GM12878 (cell line): ENCODE results near the gene SFPQ. TPM values are rescaled to one million over a fixed set of nuclear protein-coding genes. Genes with fewer than 3 reads are reported as not detected.

Experiments
- ASH2L ChIP-seq: fragments of 300-600, 200-600 bp; sonication (generic); IDR thresholded peaks from 2 replicates; pipeline ENCODE4 v1.6.1; 2017; ENCODE audit warnings: low read depth, mild to moderate bottlenecking, borderline replicate concordance
- CBFB ChIP-seq: IDR thresholded peaks from 2 replicates; pipeline ENCODE4 v1.6.1; 2016; ENCODE audit warnings: antibody characterized with exemption, low read depth
- CHD2 ChIP-seq: IDR thresholded peaks from 2 replicates; pipeline ENCODE4 v1.6.1; 2011; ENCODE audit warnings: low read depth, low read length, improper control_type of control experiment, borderline replicate concordance
- CREM ChIP-seq: IDR thresholded peaks from 2 replicates; pipeline ENCODE4 v1.6.1; 2014; ENCODE audit warnings: antibody characterized with exemption, low read depth
- EZH2 ChIP-seq: IDR thresholded peaks from 2 replicates; pipeline ENCODE4 v1.6.1; 2012; ENCODE audit warnings: low read depth, mild to moderate bottlenecking, control low read depth, inconsistent platforms, low read length, borderline replicate concordance; ENCODE audit not compliant: control insufficient read depth
- GATAD2B ChIP-seq: fragments of 450-650 bp; conservative IDR thresholded peaks from 2 replicates; pipeline ENCODE4 v1.6.1; 2017; ENCODE audit warnings: low read depth, mild to moderate bottlenecking, moderate library complexity
- HCFC1 ChIP-seq: fragments of 150-350 bp; IDR thresholded peaks from 2 replicates; pipeline ENCODE4 v1.6.1; 2014; ENCODE audit warnings: low read length
- HDAC6 ChIP-seq: fragments of 200-600 bp; sonication (generic); IDR thresholded peaks from one replicate; pipeline ENCODE4 v1.8.0; 2017; ENCODE audit warnings: antibody characterized with exemption; ENCODE audit not compliant: unreplicated experiment
- IKZF1 ChIP-seq: fragments of 450-650 bp; conservative IDR thresholded peaks from 2 replicates; pipeline ENCODE4 v1.6.1; 2017; ENCODE audit warnings: antibody characterized with exemption, mild to moderate bottlenecking
- LARP7 ChIP-seq: fragments of 450-650 bp; IDR thresholded peaks from 2 replicates; pipeline ENCODE4 v1.6.1; 2017; ENCODE audit warnings: mild to moderate bottlenecking
- NRF1 ChIP-seq: conservative IDR thresholded peaks from 2 replicates; pipeline ENCODE4 v1.6.1; 2011; ENCODE audit warnings: mild to moderate bottlenecking, low read depth, low read length, improper control_type of control experiment
- PAX8 ChIP-seq: fragments of 450-650 bp; IDR thresholded peaks from 2 replicates; pipeline ENCODE4 v1.6.1; 2017; ENCODE audit warnings: mild to moderate bottlenecking, moderate library complexity
- POLR2AphosphoS2 ChIP-seq: IDR thresholded peaks from 2 replicates; pipeline ENCODE4 v1.6.1; 2011; ENCODE audit warnings: low read depth, mild to moderate bottlenecking, low read length, improper control_type of control experiment, moderate library complexity
- POU2F2 ChIP-seq: IDR thresholded peaks from 3 replicates; pipeline ENCODE4 v1.6.1; 2011; ENCODE audit warnings: low read depth, mild to moderate bottlenecking, low read length, borderline replicate concordance
- RB1 ChIP-seq: fragments of 450-650 bp; formaldehyde crosslinking; IDR thresholded peaks from 2 replicates; pipeline ENCODE4 v1.6.1; 2017; ENCODE audit warnings: mild to moderate bottlenecking, borderline replicate concordance
- RCOR1 ChIP-seq: conservative IDR thresholded peaks from 2 replicates; pipeline ENCODE4 v1.6.1; 2012; ENCODE audit warnings: low read depth, low read length, improper control_type of control experiment
- SMAD5 ChIP-seq: IDR thresholded peaks from 2 replicates; pipeline ENCODE4 v1.6.1; 2016; ENCODE audit warnings: antibody characterized with exemption, low read depth
- TCF3 ChIP-seq: IDR thresholded peaks from 2 replicates; pipeline ENCODE4 v1.6.1; 2012; ENCODE audit warnings: low read depth, mild to moderate bottlenecking, low read length, borderline replicate concordance; ENCODE audit not compliant: insufficient read depth
- YY1 ChIP-seq: IDR thresholded peaks from 2 replicates; pipeline ENCODE4 v1.6.1; 2011; ENCODE audit warnings: low read depth, mild to moderate bottlenecking, low read length
- ZNF207 ChIP-seq: fragments of 450-650 bp; IDR thresholded peaks from 2 replicates; pipeline ENCODE4 v1.6.1; 2014; ENCODE audit warnings: antibody characterized with exemption, mild to moderate bottlenecking, borderline replicate concordance
- ZNF24 ChIP-seq: fragments of 450-650 bp; IDR thresholded peaks from 2 replicates; pipeline ENCODE4 v1.6.1; 2017; ENCODE audit warnings: antibody characterized with exemption, mild to moderate bottlenecking
- polyA plus RNA-seq, 11 experiments: library from polyadenylated mRNA; depleted of rRNA in 4 of 11; unstranded in 6 of 11; stranded (reverse) in 5 of 11; fragments of >200 nt; fragmentation: Nextera tagmentation in 4 of 11; fragmentation: Illumina TruSeq in 1 of 11; extraction: Ambion mirVana in 4 of 11; extraction: Trizol in 1 of 11; gene quantifications; 1 replicate in 1 of 11; 2 replicates in 10 of 11; pipeline versions ENCODE4 v1.2.1 to v1.2.3, GENCODE V29; 2011 to 2016; ENCODE audit warnings: inconsistent platforms in 2 of 11, missing spikeins in 2 of 11, low read depth in 1 of 11
- total RNA-seq, 4 experiments: library from RNA; depleted of rRNA in 3 of 4; stranded (reverse); fragments of >200 nt in 3 of 4; fragmentation: Illumina TruSeq in 1 of 4; extraction: Trizol in 1 of 4; gene quantifications; 2 replicates each; pipeline versions ENCODE4 v1.2.1 to v1.2.3, GENCODE V29; 2013 to 2021
- TF ChIP-seq, protein P1 (sequence below): IDR thresholded peaks from 2 replicates; pipeline ENCODE4 v1.6.1; 2011; ENCODE audit warnings: mild to moderate bottlenecking, low read depth, low read length, moderate library complexity; ENCODE audit not compliant: insufficient replicate concordance
- TF ChIP-seq, protein P2 (sequence below): IDR thresholded peaks from 2 replicates; pipeline ENCODE4 v1.6.1; 2011; ENCODE audit warnings: borderline replicate concordance, low read depth, mild to moderate bottlenecking, moderate library complexity, low read length; ENCODE audit not compliant: insufficient read depth, poor library complexity, severe bottlenecking
- TF ChIP-seq, protein P3 (sequence below): fragments of 450-650 bp; IDR thresholded peaks from 2 replicates; pipeline ENCODE4 v1.6.1; 2017; ENCODE audit warnings: mild to moderate bottlenecking, moderate library complexity

The SFPQ gene
- total and polyA plus RNA-seq, 10 of the 15 experiments (the other 5 are each of a cell fraction or from before 2014, with no cell fraction given): 78.5 to 559 (median 199) TPM

DNA sequence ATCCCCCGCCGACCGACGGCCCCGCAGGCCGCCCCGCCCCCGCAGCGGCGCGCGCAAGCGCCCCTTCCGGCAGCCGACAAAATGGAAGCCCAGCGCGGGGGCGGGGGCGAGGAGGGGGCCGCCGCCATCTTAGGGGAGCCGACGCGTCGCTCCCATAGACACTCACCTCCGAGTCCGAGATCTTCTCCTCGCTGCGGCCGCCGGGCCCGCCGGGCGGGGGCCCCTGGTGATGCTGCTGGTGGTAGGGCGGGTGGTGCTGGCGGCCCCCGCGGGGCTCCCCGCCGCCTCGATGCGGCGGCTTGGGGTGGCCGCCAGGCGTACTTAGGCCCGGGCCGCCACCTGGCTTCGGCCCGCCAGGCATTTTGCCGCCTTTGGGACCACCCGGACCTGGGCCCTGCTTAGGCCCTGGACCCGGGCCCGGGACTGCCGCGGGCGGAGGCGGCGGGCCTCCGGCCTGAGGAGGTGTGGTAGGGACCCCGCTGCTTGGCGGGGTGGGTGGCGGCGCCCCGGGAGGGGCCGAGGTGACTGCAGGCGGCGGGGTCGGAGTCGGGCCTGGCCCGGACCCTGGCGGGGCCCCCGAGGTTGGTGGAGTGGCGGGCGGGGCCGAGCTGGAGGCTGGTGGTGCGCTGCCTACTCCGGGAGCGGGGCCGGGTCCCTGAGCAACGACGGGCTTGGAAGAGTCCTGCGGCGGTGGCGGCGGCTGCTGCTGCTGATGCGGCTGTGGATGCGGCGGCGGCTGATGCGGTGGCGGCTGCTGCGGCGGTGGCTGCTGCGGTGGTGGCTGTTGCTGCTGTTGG is 691 bp downstream of the SFPQ start (continued):
- TF ChIP-seq ZNF24: peak; percentile 47; the same call in 1 of the 2 replicates
- 0 out of 2 replicates have a peak, but pooled peaks have one; percentile 35 for TF ChIP-seq SMAD5
- TF ChIP-seq LARP7: peak; percentile 80
- TF ChIP-seq PAX8: no peak
- TF ChIP-seq YY1: peak; percentile 99
- TF ChIP-seq ASH2L: peak; percentile 71; the same call in 1 of the 2 replicates
- 0 out of 3 replicates have a peak, but pooled peaks have one; percentile 5 for TF ChIP-seq POU2F2
- TF ChIP-seq CHD2: no peak
- no peak for TF ChIP-seq EZH2
- no peak for TF ChIP-seq TCF3
- TF ChIP-seq, protein P1, sequence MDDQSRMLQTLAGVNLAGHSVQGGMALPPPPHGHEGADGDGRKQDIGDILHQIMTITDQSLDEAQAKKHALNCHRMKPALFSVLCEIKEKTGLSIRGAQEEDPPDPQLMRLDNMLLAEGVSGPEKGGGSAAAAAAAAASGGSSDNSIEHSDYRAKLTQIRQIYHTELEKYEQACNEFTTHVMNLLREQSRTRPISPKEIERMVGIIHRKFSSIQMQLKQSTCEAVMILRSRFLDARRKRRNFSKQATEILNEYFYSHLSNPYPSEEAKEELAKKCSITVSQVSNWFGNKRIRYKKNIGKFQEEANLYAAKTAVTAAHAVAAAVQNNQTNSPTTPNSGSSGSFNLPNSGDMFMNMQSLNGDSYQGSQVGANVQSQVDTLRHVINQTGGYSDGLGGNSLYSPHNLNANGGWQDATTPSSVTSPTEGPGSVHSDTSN: peak; percentile 2
- peak; percentile 66; the same call in 1 of the 2 replicates for TF ChIP-seq GATAD2B
- TF ChIP-seq HCFC1: no peak
- 0 out of 2 replicates have a peak, but pooled peaks have one; percentile 52 for TF ChIP-seq RCOR1
- peak; percentile 38; the same call in 1 of the 2 replicates for TF ChIP-seq NRF1
- TF ChIP-seq RB1: no peak
- TF ChIP-seq, protein P2, sequence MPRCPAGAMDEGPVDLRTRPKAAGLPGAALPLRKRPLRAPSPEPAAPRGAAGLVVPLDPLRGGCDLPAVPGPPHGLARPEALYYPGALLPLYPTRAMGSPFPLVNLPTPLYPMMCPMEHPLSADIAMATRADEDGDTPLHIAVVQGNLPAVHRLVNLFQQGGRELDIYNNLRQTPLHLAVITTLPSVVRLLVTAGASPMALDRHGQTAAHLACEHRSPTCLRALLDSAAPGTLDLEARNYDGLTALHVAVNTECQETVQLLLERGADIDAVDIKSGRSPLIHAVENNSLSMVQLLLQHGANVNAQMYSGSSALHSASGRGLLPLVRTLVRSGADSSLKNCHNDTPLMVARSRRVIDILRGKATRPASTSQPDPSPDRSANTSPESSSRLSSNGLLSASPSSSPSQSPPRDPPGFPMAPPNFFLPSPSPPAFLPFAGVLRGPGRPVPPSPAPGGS: peak; percentile 12
- TF ChIP-seq ZNF207: peak; percentile 64; the same call in 1 of the 2 replicates
- TF ChIP-seq HDAC6: peak; percentile 25
- peak; percentile 23 for TF ChIP-seq IKZF1
- TF ChIP-seq, protein P3, sequence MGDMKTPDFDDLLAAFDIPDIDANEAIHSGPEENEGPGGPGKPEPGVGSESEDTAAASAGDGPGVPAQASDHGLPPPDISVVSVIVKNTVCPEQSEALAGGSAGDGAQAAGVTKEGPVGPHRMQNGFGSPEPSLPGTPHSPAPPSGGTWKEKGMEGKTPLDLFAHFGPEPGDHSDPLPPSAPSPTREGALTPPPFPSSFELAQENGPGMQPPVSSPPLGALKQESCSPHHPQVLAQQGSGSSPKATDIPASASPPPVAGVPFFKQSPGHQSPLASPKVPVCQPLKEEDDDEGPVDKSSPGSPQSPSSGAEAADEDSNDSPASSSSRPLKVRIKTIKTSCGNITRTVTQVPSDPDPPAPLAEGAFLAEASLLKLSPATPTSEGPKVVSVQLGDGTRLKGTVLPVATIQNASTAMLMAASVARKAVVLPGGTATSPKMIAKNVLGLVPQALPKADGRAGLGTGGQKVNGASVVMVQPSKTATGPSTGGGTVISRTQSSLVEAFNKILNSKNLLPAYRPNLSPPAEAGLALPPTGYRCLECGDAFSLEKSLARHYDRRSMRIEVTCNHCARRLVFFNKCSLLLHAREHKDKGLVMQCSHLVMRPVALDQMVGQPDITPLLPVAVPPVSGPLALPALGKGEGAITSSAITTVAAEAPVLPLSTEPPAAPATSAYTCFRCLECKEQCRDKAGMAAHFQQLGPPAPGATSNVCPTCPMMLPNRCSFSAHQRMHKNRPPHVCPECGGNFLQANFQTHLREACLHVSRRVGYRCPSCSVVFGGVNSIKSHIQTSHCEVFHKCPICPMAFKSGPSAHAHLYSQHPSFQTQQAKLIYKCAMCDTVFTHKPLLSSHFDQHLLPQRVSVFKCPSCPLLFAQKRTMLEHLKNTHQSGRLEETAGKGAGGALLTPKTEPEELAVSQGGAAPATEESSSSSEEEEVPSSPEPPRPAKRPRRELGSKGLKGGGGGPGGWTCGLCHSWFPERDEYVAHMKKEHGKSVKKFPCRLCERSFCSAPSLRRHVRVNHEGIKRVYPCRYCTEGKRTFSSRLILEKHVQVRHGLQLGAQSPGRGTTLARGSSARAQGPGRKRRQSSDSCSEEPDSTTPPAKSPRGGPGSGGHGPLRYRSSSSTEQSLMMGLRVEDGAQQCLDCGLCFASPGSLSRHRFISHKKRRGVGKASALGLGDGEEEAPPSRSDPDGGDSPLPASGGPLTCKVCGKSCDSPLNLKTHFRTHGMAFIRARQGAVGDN: 0 out of 2 replicates have a peak, but pooled peaks have one; percentile 55
- TF ChIP-seq CREM: peak; percentile 62; the same call in 1 of the 2 replicates
- no peak; the same call in 1 of the 2 replicates for TF ChIP-seq POLR2AphosphoS2
- peak; percentile 25; the same call in 1 of the 2 replicates for TF ChIP-seq CBFB
